SJCRH30 (cell line): ENCODE measurements around the gene PLB1. TPM values are rescaled to one million over a fixed set of nuclear protein-coding genes. Genes with fewer than 3 reads are reported as not detected.
"Not testable (repeated sequence)": the region's sequence is repeated elsewhere in the genome, so short reads cannot be mapped to it uniquely, and the experiment has no call there.

Source experiments
- DNase-seq, 2 experiments: peaks; one replicate each; pipeline ENCODE4 v3.0.0-alpha.2; 2015 to 2020
- H3K27ac ChIP-seq: fragments of 250-450 bp; sonication (Bioruptor Pico); 2 replicates; pipeline ENCODE4 v1.5.1; 2020; ENCODE audit warnings: mild to moderate bottlenecking, moderate library complexity
- H3K27me3 ChIP-seq: fragments of 250-450 bp; sonication (Bioruptor Pico); 2 replicates; pipeline ENCODE4 v1.5.1; 2020; ENCODE audit warnings: mild to moderate bottlenecking, moderate library complexity
- H3K36me3 ChIP-seq: fragments of 250-450 bp; sonication (Bioruptor Pico); 2 replicates; pipeline ENCODE4 v1.5.1; 2020; ENCODE audit warnings: mild to moderate bottlenecking, moderate library complexity
- H3K4me1 ChIP-seq: fragments of 250-450 bp; sonication (Bioruptor Pico); 2 replicates; pipeline ENCODE4 v1.5.1; 2020; ENCODE audit warnings: mild to moderate bottlenecking, moderate library complexity
- H3K4me3 ChIP-seq: fragments of 250-450 bp; sonication (Bioruptor Pico); 2 replicates; pipeline ENCODE4 v1.5.1; 2020; ENCODE audit warnings: mild to moderate bottlenecking, moderate library complexity
- H3K9me3 ChIP-seq: fragments of 250-450 bp; sonication (Bioruptor Pico); replicated peaks from 2 replicates; pipeline ENCODE4 v1.5.1; 2020; ENCODE audit warnings: mild to moderate bottlenecking, moderate library complexity
- total RNA-seq: library from RNA; depleted of rRNA; stranded (reverse); fragments of >200 nt; shearing (Covaris generic); gene quantifications from 2 replicates; pipeline ENCODE4 v1.2.3, GENCODE V29; 2014

The PLB1 gene
- total RNA-seq, 1 experiment from 2014 or later = 0.61 TPM

GRCh38 chr2:28665041-28665704, 169.3 kb downstream of the PLB1 start:
- peaks cover 40% of the 10 kb centered on the region for H3K4me1 ChIP-seq
- peak; percentile 93 for DNase-seq
- H3K9me3 ChIP-seq = no peaks in the 10 kb centered on the region; the same call in 1 of the 2 replicates
- H3K27ac ChIP-seq = peak overlapping the region; percentile 74
- no peaks in the 10 kb centered on the region for H3K36me3 ChIP-seq
- H3K4me3 ChIP-seq = peak overlapping the region; percentile 17
- H3K27me3 ChIP-seq = no peaks in the 10 kb centered on the region

DNA sequence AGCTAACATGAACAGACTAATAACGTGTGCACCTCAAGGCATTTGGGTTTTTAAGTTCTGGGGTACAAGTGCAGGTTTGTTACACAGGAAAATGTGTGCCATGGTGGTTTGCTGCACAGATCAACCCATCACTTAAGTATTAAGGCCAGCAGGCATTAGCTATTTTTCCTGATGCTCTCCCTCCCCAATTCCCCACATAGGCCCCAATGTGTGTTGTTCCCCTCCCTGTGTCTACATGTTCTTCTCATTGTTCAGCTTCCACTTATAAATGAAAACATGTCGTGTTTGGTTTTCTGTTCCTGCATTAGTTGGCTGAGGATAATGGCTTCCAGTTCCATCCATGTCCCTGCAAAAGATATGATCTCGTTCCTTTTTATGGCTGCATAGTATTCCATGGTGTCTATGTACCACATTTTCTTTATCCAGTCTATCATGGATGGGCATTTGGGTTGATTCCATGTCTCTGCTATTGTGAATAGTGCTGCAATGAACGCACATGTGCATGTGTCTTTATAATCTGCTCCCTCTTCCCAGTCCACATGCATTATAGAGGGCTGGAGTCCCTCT, 170.0 kb downstream of the PLB1 start:
- not testable (repeated sequence) for DNase-seq, H3K9me3 ChIP-seq, H3K36me3 ChIP-seq, H3K27me3 ChIP-seq
- peak overlapping the region; percentile 0; the same call in 1 of the 2 replicates for H3K4me3 ChIP-seq
- peak overlapping the region; percentile 74; the same call in 1 of the 2 replicates for H3K27ac ChIP-seq
- H3K4me1 ChIP-seq = peaks cover 40% of the 10 kb centered on the region

- H3K27me3 ChIP-seq = no peaks in the 10 kb centered on the region
- H3K36me3 ChIP-seq = no peaks in the 10 kb centered on the region
- no peak overlapping the region for H3K4me3 ChIP-seq
- H3K27ac ChIP-seq = no peak overlapping the region
- no peak for DNase-seq
- no peaks in the 10 kb centered on the region; the same call in 1 of the 2 replicates for H3K9me3 ChIP-seq
- H3K4me1 ChIP-seq = peaks cover 36% of the 10 kb centered on the region
These were observed 170.8 kb downstream of the PLB1 start for GRCh38 chr2:28666496-28667184.

DNA sequence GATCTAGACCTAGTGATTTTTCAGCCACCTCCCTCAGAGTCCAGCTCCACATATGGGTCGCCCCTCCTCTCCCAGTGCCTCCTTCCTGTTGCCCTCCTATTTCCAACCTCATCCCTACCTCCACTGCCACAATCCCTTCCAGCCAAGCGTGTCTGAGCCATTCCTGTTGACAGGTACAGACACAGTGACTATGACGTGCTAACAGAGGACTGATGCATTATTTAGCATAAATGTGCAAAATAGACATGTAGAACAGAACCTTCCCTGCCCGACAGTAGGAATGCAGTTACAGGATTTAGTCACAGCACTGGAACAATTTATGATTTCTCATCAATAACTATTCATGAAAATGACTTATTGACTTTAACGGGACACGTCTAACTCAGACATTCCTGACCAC, 171.4 kb downstream of the PLB1 start:
- Histone ChIP-seq H3K36me3 (no peaks in the 10 kb centered on the region), H3K27me3 (no peaks in the 10 kb centered on the region), H3K9me3 (no peaks in the 10 kb centered on the region; the same call in 1 of the 2 replicates), H3K4me3 (no peak overlapping the region), H3K4me1 (peaks cover 30% of the 10 kb centered on the region), H3K27ac (no peak overlapping the region)
- DNase-seq = no peak

- Histone ChIP-seq H3K4me3 (no peak overlapping the region), H3K27me3 (no peaks in the 10 kb centered on the region), H3K4me1 (peaks cover 24% of the 10 kb centered on the region), H3K27ac (no peak overlapping the region), H3K36me3 (no peaks in the 10 kb centered on the region), H3K9me3 (no peaks in the 10 kb centered on the region; the same call in 1 of the 2 replicates)
- no peak for DNase-seq
These were observed 172.4 kb downstream of the PLB1 start for GRCh38 chr2:28668106-28668814.

DNA sequence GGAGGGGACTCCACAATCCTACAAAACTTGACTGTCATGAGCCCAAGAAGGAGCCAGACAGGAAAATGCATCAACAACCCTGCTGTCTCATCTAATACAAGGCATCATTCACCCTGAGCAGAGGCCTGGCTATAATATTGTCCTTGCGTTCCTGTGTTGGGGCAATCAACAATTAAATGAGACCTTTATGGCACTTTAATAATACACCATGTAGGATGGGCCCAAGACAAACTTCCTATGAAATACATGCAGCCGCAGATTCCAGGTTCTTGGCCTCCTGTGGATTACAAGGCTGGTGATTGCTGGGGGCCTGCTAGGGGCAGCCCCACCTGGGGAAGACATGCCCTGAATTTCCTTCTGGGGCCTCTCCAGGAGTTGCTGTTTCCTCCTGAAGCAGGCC, 173.0 kb downstream of the PLB1 start:
- Histone ChIP-seq H3K36me3 (no peaks in the 10 kb centered on the region), H3K4me1 (peaks cover 17% of the 10 kb centered on the region), H3K4me3 (no peak overlapping the region), H3K9me3 (no peaks in the 10 kb centered on the region; the same call in 1 of the 2 replicates), H3K27me3 (no peaks in the 10 kb centered on the region), H3K27ac (no peak overlapping the region)
- DNase-seq = no peak

DNA sequence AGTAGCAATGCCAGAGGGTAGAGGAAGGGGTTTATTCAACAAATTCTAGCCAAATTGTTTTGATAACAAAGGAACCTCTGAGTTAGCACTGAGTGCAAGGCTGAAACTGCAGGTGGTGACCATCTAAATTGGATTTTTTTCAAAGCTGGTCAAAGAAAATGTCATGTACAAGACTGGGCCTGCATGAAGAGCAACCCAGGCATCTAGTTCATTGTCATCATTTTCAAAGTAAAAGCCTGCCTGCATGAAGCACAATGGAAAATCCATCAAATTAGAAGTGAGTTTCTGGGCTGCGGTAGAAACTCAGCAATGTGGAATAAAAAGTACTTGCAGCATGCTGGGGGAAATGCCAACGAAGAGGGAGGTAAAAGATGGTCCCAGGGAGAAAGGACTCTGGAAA, 175.0 kb downstream of the PLB1 start:
- no peaks in the 10 kb centered on the region for H3K36me3 ChIP-seq
- no peak overlapping the region for H3K27ac ChIP-seq
- DNase-seq = no peak
- H3K4me3 ChIP-seq = no peak overlapping the region
- H3K4me1 ChIP-seq = no peaks in the 10 kb centered on the region; the same call in 1 of the 2 replicates
- no peaks in the 10 kb centered on the region for H3K27me3 ChIP-seq
- no peaks in the 10 kb centered on the region; the same call in 1 of the 2 replicates for H3K9me3 ChIP-seq

GRCh38 chr2:28673338-28673737, 177.5 kb downstream of the PLB1 start:
- Histone ChIP-seq H3K4me3 (no peak overlapping the region), H3K9me3 (no peaks in the 10 kb centered on the region; the same call in 1 of the 2 replicates), H3K27me3 (no peaks in the 10 kb centered on the region), H3K4me1 (no peaks in the 10 kb centered on the region), H3K36me3 (no peaks in the 10 kb centered on the region), H3K27ac (no peak overlapping the region)
- no peak for DNase-seq

DNA sequence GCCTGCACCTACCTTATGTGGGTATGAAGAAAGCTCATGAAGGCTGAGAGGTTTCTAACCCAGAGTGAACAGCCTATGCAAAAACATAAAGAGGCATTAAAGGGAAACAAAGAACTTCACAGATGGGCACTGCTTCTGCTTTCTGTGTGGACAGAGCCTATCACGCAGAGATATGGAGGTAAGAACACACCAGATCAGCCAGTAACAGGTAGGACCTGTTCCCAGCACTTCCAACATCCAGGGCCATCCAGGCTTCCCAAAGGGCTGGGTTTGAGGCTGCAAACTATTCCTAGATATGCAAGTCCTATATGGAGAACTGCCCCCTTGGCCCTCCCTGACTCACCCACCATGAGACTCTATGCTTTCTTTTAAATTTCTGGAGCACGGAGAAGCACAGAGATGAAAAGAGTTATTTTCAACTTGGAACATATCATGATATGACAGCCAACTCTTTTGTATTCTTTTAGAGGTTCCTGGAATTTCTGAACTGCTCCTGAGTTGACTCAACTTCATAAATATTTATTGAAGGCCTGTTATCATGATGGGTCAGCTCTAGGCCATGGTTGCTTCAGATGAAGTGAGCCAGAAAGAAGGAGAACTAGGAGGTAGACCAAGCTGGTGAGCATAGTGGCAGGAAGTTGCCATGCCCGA, 178.3 kb downstream of the PLB1 start:
- Histone ChIP-seq H3K36me3 (no peaks in the 10 kb centered on the region), H3K27ac (no peak overlapping the region), H3K9me3 (no peaks in the 10 kb centered on the region; the same call in 1 of the 2 replicates), H3K27me3 (no peaks in the 10 kb centered on the region), H3K4me3 (no peak overlapping the region), H3K4me1 (no peaks in the 10 kb centered on the region)
- no peak for DNase-seq

DNA sequence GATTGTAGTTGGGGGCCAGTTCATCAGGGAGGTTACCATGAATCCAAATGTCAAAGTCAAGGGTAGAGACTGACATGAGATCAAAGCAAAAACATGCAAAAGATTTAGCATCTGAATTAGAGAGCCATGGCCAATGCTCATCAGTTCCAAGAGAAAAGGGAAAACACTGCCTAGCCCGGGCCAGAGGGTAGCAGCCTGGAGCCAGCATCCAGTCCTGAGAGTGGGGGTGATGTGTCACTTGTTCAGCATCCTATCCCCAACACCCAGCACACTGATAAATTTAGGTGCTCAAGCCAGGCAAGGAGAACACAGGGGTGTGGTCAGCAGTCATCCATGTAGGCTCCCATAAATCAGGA, 178.8 kb downstream of the PLB1 start:
- H3K27ac ChIP-seq = no peak overlapping the region
- H3K4me1 ChIP-seq = no peaks in the 10 kb centered on the region
- no peaks in the 10 kb centered on the region; the same call in 1 of the 2 replicates for H3K9me3 ChIP-seq
- H3K4me3 ChIP-seq = no peak overlapping the region
- H3K36me3 ChIP-seq = no peaks in the 10 kb centered on the region
- no peaks in the 10 kb centered on the region for H3K27me3 ChIP-seq
- no peak for DNase-seq

- Histone ChIP-seq H3K4me3 (no peak overlapping the region), H3K27ac (no peak overlapping the region), H3K4me1 (peaks cover 6% of the 10 kb centered on the region; the same call in 1 of the 2 replicates), H3K36me3 (no peaks in the 10 kb centered on the region), H3K9me3 (no peaks in the 10 kb centered on the region), H3K27me3 (no peaks in the 10 kb centered on the region)
- DNase-seq = no peak
These were observed 180.4 kb downstream of the PLB1 start for GRCh38 chr2:28676152-28676835.

DNA sequence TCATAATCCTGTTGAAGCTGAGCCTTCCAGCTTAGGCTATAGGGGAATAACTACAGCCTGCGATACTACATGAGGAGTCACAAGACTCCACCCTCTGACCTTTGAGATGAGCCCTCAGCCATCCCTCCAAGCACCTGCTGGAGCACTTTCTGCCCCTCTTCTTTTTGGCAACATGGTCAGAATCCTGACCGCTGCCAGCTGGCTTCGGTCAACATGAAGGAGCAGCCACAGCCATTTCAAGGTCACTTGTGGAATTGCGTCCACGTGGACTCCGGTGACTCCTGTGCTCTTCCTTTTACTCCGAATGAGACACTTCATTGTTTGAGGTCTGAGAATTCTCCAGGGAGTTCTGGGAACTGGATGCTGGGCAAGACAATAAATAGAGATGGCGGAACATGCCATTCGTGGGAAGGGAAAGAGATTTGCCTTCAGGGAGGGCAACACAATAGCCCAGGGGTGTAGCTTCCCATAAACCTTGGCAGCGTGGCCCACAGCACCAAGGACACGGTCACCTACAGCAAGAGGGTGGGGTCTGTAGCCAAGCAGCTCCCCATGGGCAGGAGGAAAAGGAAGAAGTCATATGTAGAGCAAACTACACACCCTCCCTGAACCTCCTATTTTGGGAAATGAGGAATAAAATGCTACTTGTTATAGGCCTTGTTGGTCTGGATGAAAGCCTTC, 182.5 kb downstream of the PLB1 start:
- Histone ChIP-seq H3K9me3 (no peaks in the 10 kb centered on the region), H3K4me3 (no peak overlapping the region), H3K4me1 (peaks cover 26% of the 10 kb centered on the region), H3K36me3 (no peaks in the 10 kb centered on the region), H3K27ac (no peak overlapping the region), H3K27me3 (no peaks in the 10 kb centered on the region)
- no peak for DNase-seq

DNA sequence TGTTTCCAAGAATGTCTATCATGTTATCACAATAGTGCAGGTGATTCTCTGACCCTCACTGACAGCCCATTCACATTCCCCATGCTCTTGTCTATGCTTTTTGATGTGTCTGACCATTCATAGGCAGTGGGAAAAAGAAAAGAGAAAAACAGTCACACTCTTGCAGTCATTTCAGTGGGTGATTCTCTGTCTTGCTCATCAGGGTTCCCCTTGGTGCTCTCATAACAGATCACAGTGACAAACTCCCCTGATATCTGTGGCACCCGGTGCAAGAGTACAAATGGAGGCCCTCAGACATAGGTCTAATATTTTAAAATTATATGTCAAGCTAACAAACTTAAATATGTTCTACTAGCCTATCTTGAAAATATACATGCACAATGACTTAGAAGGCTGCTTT, 183.1 kb downstream of the PLB1 start:
- no peak for DNase-seq

More for the DNA sequence above, 183.1 kb downstream of the PLB1 start:
- no peaks in the 10 kb centered on the region for H3K36me3 ChIP-seq
- no peak overlapping the region for H3K4me3 ChIP-seq
- H3K4me1 ChIP-seq = peaks cover 33% of the 10 kb centered on the region
- no peaks in the 10 kb centered on the region for H3K27me3 ChIP-seq
- H3K9me3 ChIP-seq = no peaks in the 10 kb centered on the region
- H3K27ac ChIP-seq = no peak overlapping the region
